IPS-20b (cell line): ENCODE measurements around the gene C2CD4C.
"Not testable (repeated sequence)": the region's sequence is repeated elsewhere in the genome, so short reads cannot be mapped to it uniquely, and the experiment has no call there.

Experiments
- H3K27ac ChIP-seq: one replicate; pipeline ENCODE4 v1.5.1; 2013; ENCODE audit warnings: low read length
- H3K27me3 ChIP-seq: 2 replicates; pipeline ENCODE4 v1.6.1; 2013; ENCODE audit warnings: mild to moderate bottlenecking, low read length, inconsistent platforms; ENCODE audit not compliant: insufficient read depth
- H3K36me3 ChIP-seq: 2 replicates; pipeline ENCODE4 v1.6.1; 2013; ENCODE audit warnings: low read depth, mild to moderate bottlenecking, inconsistent platforms, low read length, moderate library complexity; ENCODE audit not compliant: insufficient read depth
- H3K4me1 ChIP-seq: 2 replicates; pipeline ENCODE4 v1.6.1; 2013; ENCODE audit warnings: mild to moderate bottlenecking, control low read depth, inconsistent platforms, low read length, moderate library complexity; ENCODE audit not compliant: insufficient read depth
- H3K4me3 ChIP-seq: 2 replicates; pipeline ENCODE4 v1.5.1; 2013; ENCODE audit warnings: mild to moderate bottlenecking, low read length, inconsistent platforms
- H3K9ac ChIP-seq: 2 replicates; pipeline ENCODE4 v1.6.1; 2013; ENCODE audit warnings: low read depth, mild to moderate bottlenecking, inconsistent platforms, low read length, moderate library complexity
- H3K9me3 ChIP-seq: 2 replicates; pipeline ENCODE4 v1.6.1; 2013; ENCODE audit warnings: mild to moderate bottlenecking, low read depth, low read length, inconsistent platforms; ENCODE audit not compliant: insufficient read depth

Gene C2CD4C

DNA sequence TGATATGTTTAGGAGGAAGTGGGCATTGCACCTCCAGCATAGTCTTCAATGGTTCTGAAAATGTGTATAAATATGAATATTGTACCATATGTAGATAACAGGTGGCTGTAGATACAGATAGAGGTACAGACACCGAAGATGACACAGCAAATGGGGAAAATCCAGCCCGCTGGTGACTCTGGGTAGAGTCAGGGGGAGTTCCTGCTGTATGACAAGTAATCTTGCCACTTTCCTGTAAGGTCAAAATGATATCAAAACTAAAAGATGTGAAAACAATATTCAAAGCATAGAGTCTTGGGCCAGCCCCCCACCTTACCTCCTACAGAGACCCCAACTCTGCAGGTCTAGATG is 17.8 kb downstream of the C2CD4C start:
- H3K9me3 ChIP-seq, result peaks cover 4% of the 10 kb centered on the region; the same call in 1 of the 2 replicates
- H3K9ac ChIP-seq, result no peak overlapping the region
- H3K4me1 ChIP-seq, result no peaks in the 10 kb centered on the region
- H3K27me3 ChIP-seq, result no peaks in the 10 kb centered on the region; the same call in 1 of the 2 replicates
- H3K4me3 ChIP-seq, result no peak overlapping the region
- no peak overlapping the region for H3K27ac ChIP-seq
- no peaks in the 10 kb centered on the region for H3K36me3 ChIP-seq

GRCh38 chr19:390386-391206 is 18.4 kb downstream of the C2CD4C start:
- Histone ChIP-seq H3K27me3 (no peaks in the 10 kb centered on the region; the same call in 1 of the 2 replicates), H3K27ac (no peak overlapping the region), H3K4me1 (no peaks in the 10 kb centered on the region), H3K4me3 (no peak overlapping the region), H3K36me3 (no peaks in the 10 kb centered on the region), H3K9ac (no peak overlapping the region), H3K9me3 (peaks cover 4% of the 10 kb centered on the region; the same call in 1 of the 2 replicates)

DNA sequence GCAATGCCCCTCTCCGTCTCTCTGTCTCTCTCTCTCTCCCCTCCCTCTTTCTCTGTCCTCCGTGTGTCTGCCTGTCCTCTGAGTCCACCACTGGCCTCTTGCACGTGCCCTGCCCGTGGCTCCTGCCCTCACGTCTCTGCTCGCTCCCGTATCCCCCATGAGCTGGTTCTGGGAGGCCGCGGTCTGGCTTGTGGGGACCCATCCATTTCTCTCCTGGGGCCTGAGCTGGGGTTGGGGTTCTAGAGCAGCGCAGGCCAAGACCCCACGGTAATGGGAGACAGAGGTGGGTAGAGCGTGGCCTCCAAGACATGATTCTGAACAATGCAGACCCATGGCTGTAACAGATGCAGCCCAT is 19.0 kb downstream of the C2CD4C start:
- Histone ChIP-seq H3K4me3 (no peak overlapping the region), H3K27me3 (no peaks in the 10 kb centered on the region; the same call in 1 of the 2 replicates), H3K9me3 (no peaks in the 10 kb centered on the region), H3K9ac (no peak overlapping the region), H3K27ac (no peak overlapping the region), H3K4me1 (no peaks in the 10 kb centered on the region), H3K36me3 (no peaks in the 10 kb centered on the region)

DNA sequence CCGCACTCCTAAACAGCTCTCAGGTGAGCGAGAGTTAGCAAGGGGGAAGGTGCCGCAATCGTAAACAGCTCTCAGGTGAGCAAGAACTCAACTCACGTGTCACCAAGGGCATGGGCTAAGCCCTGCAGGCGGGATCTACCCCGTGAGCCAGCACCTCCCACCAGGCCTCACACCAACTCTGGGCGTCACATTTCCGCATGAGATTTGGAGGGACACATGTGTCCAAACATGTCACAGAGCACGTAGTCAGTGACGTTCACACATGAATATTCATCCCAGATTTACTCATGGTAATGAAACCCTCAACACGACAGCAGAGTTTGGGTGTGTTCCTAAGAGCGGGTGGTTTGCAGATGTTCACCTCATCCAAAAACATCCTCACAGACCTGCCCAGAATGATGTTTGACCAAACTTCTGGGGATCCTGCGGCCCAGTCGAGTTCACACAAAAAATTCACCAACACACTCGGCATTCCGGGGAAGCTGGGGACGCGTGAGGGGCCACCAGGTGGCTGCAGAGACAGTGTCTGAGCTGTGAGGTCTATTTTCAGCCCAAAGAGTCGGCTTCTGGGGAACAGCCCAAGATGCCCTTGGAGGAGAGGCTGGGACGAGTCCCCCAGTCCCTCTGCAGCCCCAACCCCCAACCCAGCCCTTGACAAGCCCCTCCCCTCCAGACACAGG is 19.6 kb downstream of the C2CD4C start:
- no peaks in the 10 kb centered on the region for H3K36me3 ChIP-seq
- H3K4me1 ChIP-seq, result no peaks in the 10 kb centered on the region
- no peaks in the 10 kb centered on the region for H3K9me3 ChIP-seq
- H3K27ac ChIP-seq, result no peak overlapping the region
- H3K9ac ChIP-seq, result no peak overlapping the region
- H3K4me3 ChIP-seq, result no peak overlapping the region
- no peaks in the 10 kb centered on the region; the same call in 1 of the 2 replicates for H3K27me3 ChIP-seq

DNA sequence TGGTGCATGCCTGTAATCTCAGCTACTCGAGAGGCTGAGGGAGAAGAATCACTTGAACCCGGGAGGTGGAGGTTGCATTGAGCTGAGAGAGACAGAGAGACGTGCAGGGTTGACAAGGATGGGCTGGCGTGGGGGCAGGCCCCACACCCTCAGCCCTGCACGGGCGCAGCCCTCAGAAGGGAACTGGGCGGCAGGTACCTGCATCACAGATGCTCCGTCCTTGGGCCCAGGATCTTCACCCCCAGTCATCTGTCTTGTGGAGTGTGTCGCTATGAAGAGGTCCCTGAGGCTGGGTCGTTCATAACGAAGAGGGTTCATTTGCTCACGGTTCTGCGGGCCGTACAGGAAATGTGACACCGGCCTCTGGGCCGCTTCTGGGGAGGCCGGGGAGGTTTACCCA is 20.3 kb downstream of the C2CD4C start:
- Histone ChIP-seq H3K4me1 (no peaks in the 10 kb centered on the region), H3K9me3 (no peaks in the 10 kb centered on the region), H3K27me3 (no peaks in the 10 kb centered on the region; the same call in 1 of the 2 replicates), H3K4me3 (no peak overlapping the region), H3K27ac (no peak overlapping the region), H3K9ac (no peak overlapping the region), H3K36me3 (no peaks in the 10 kb centered on the region)

- no peak overlapping the region; the same call in 1 of the 2 replicates for H3K9ac ChIP-seq
- H3K27ac ChIP-seq, result no peak overlapping the region
- H3K4me3 ChIP-seq, result no peak overlapping the region
- no peaks in the 10 kb centered on the region for H3K4me1 ChIP-seq
- no peaks in the 10 kb centered on the region for H3K9me3 ChIP-seq
- H3K27me3 ChIP-seq, result no peaks in the 10 kb centered on the region; the same call in none of the 2 replicates
- H3K36me3 ChIP-seq, result no peaks in the 10 kb centered on the region
Measured at GRCh38 chr19:387777-388176, 21.2 kb downstream of the C2CD4C start.

DNA sequence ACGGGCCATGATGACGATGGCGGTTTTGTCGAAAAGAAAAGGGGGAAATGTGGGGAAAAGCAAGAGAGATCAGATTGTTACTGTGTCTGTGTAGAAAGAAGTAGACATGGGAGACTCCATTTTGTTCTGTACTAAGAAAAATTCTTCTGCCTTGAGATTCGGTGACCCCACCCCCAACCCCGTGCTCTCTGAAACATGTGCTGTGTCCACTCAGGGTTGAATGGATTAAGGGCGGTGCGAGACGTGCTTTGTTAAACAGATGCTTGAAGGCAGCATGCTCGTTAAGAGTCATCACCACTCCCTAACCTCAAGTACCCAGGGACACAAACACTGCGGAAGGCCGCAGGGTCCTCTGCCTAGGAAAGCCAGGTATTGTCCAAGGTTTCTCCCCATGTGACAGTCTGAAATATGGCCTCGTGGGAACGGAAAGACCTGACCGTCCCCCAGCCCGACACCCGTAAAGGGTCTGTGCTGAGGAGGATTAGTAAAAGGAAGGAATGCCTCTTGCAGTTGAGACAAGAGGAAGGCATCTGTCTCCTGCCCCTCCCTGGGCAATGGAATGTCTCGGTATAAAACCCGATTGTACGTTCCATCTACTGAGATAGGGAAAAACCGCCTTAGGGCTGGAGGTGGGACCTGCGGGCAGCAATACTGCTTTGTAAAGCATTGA is 22.2 kb downstream of the C2CD4C start:
- not testable (repeated sequence) for H3K9me3 ChIP-seq, H3K36me3 ChIP-seq, H3K4me1 ChIP-seq, H3K9ac ChIP-seq, H3K27me3 ChIP-seq, H3K27ac ChIP-seq
- H3K4me3 ChIP-seq, result 0 out of 2 replicates have a peak overlapping the region, but pooled peaks have one; percentile 7

DNA sequence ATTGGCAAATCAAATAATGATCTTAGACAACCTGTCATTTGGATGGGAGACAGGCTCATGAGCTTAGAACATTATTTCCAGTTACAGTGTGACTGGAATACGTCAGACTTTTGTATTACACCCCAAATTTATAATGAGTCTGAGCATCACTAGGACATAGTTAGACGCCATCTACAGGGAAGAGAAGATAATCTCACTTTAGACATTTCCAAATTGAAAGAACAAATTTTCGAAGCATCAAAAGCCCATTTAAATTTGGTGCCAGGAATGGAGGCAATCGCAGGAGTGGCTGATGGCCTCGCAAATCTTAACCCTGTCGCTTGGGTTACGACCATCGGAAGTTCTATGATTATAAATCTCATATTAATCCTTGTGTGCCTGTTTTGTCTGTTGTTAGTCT is 22.8 kb downstream of the C2CD4C start:
- not testable (repeated sequence) for H3K27me3 ChIP-seq, H3K36me3 ChIP-seq, H3K27ac ChIP-seq, H3K9me3 ChIP-seq, H3K9ac ChIP-seq, H3K4me1 ChIP-seq
- H3K4me3 ChIP-seq, result 0 out of 2 replicates have a peak overlapping the region, but pooled peaks have one; percentile 7

DNA sequence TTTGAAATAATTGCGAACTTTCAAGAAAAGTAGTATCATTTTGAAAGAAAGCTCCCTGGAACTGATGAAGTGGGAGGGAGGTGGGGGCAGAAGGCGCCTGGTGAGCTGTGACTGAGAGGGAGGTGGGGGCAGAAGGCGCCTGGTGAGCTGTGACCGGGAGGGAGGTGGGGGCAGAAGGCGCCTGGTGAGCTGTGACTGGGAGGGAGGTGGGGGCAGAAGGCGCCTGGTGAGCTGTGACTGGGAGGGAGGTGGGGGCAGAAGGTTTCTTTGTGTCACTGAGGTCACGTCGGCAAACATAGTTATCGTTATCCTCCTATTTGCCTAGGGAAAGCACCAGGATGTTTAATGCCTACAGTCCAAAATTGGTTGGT is 24.2 kb downstream of the C2CD4C start:
- Histone ChIP-seq H3K9ac (no peak overlapping the region), H3K9me3 (no peaks in the 10 kb centered on the region), H3K27ac (no peak overlapping the region), H3K36me3 (no peaks in the 10 kb centered on the region), H3K27me3 (no peaks in the 10 kb centered on the region; the same call in none of the 2 replicates), H3K4me3 (no peak overlapping the region), H3K4me1 (no peaks in the 10 kb centered on the region)

GRCh38 chr19:383922-384798 is 24.8 kb downstream of the C2CD4C start:
- Histone ChIP-seq H3K4me1 (no peaks in the 10 kb centered on the region), H3K9me3 (no peaks in the 10 kb centered on the region), H3K27ac (no peak overlapping the region), H3K9ac (peak overlapping the region; percentile 46; the same call in 1 of the 2 replicates), H3K36me3 (no peaks in the 10 kb centered on the region), H3K27me3 (no peaks in the 10 kb centered on the region; the same call in none of the 2 replicates), H3K4me3 (no peak overlapping the region)

- H3K36me3 ChIP-seq, result no peaks in the 10 kb centered on the region
- H3K9ac ChIP-seq, result no peak overlapping the region
- H3K27ac ChIP-seq, result no peak overlapping the region
- H3K27me3 ChIP-seq, result no peaks in the 10 kb centered on the region; the same call in none of the 2 replicates
- H3K9me3 ChIP-seq, result no peaks in the 10 kb centered on the region
- H3K4me1 ChIP-seq, result no peaks in the 10 kb centered on the region
- H3K4me3 ChIP-seq, result no peak overlapping the region
Measured at GRCh38 chr19:383040-383439, 25.9 kb downstream of the C2CD4C start.
